H1 (cell line): ENCODE measurements around the gene S100P.

Experiments used
- BCL11A ChIP-seq, 2 experiments: IDR thresholded peaks; one replicate each; pipeline ENCODE4 v1.6.1; 2011; ENCODE audit warnings: low read depth in 2 of 2, low read length in 2 of 2, mild to moderate bottlenecking in 2 of 2
- POLR2A ChIP-seq, 2 experiments: IDR thresholded peaks; 1 replicate in 1 of 2; 2 replicates in 1 of 2; pipeline ENCODE4 v1.6.1; 2011; ENCODE audit warnings: low read depth in 2 of 2, low read length in 2 of 2, mild to moderate bottlenecking in 2 of 2; ENCODE audit errors: control extremely low read depth in 1 of 2
- TF ChIP-seq, protein P1 (sequence below), 3 experiments: IDR thresholded peaks; 1 replicate in 2 of 3; 2 replicates in 1 of 3; pipeline versions ENCODE4 v1.5.1 to v1.6.1; 2011; ENCODE audit warnings: low read length in 3 of 3, mild to moderate bottlenecking in 3 of 3, inconsistent platforms in 2 of 3, low read depth in 1 of 3, moderate library complexity in 1 of 3; ENCODE audit not compliant: insufficient read depth in 1 of 3; ENCODE audit errors: control extremely low read depth in 1 of 3

DNA sequence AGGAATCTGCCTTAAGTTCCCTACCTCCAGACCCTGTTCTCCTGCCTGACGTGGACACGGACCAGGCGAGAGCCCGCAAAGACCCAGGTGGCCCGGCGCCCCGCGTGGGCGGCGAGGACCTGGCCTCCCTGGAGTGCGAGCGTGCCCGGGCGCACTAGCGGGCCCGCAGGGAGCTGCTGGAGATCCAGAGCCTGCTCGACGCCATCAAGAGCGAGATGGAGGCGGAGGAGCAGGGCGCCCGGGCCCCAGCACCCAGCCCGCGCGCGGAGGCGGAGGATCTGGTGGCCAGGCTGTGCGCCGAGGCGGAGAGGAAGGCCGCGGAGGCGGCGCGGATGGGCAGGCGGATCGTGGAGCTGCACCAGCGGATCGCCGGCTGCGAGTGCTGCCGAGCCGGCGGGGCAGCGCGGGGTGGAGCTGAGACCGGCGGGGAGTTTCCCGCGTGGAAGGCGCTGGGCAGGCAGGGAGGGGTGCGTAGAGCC is 35.0 kb upstream of the S100P start:
- TF ChIP-seq, protein P1, sequence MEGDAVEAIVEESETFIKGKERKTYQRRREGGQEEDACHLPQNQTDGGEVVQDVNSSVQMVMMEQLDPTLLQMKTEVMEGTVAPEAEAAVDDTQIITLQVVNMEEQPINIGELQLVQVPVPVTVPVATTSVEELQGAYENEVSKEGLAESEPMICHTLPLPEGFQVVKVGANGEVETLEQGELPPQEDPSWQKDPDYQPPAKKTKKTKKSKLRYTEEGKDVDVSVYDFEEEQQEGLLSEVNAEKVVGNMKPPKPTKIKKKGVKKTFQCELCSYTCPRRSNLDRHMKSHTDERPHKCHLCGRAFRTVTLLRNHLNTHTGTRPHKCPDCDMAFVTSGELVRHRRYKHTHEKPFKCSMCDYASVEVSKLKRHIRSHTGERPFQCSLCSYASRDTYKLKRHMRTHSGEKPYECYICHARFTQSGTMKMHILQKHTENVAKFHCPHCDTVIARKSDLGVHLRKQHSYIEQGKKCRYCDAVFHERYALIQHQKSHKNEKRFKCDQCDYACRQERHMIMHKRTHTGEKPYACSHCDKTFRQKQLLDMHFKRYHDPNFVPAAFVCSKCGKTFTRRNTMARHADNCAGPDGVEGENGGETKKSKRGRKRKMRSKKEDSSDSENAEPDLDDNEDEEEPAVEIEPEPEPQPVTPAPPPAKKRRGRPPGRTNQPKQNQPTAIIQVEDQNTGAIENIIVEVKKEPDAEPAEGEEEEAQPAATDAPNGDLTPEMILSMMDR (IDR thresholded peaks at IDR 0.05; ENCODE audit: control extremely low read depth in 1 of 3, insufficient read depth in 1 of 3, low read depth in 1 of 3, low read length in 3 of 3) = no peak
- TF ChIP-seq POLR2A (IDR thresholded peaks at IDR 0.05; ENCODE audit: control extremely low read depth in 1 of 2, low read depth in 2 of 2, low read length in 2 of 2) (no peak), BCL11A (IDR thresholded peaks at IDR 0.05; ENCODE audit: low read depth in 2 of 2, low read length in 2 of 2) (no peak)
